HepG2 (cell line): ENCODE results near the gene ZBTB1. TPM values are rescaled to one million over a fixed set of nuclear protein-coding genes. Genes with fewer than 3 reads are reported as not detected.

Experiments used
- ATAC-seq: fragments of 200-7000 bp; cut with Tn5 transposase; 3 replicates; pipeline ENCODE4 v1.9.1; 2020; ENCODE audit warnings: mild to moderate bottlenecking, moderate library complexity
- BruUV-seq: library from RNA; stranded (reverse); fragments of 400-500 nt; replicated peaks from 2 replicates; lab custom pipeline; 2021; lab: Mats Ljungman, UMichigan
- CTCF ChIA-PET: fragments of 300-600 bp; formaldehyde crosslinking; extraction: SDS; loops from one replicate; lab custom pipeline; 2021; ENCODE audit warnings: low total read pairs, inconsistent platforms, low intra/inter-chr PET ratio; lab: Yijun Ruan, JAX
- POLR2A ChIA-PET: fragments of 350-600 bp; sonication (Branson Sonifier 250); formaldehyde crosslinking; loops from one replicate; lab custom pipeline; 2020; ENCODE audit warnings: antibody characterized with exemption, inconsistent platforms; lab: Yijun Ruan, JAX
- DNase-seq: peaks from one replicate; pipeline ENCODE4 v3.0.0-alpha.2; 2015; ENCODE audit warnings: low spot score
- FAIRE-seq: peaks from 3 replicates; lab custom pipeline; 2011; peaks lifted over from hg19 to GRCh38; lab: Jason Lieb, UNC
- H2AFZ ChIP-seq: one replicate; pipeline ENCODE4 v1.6.1; 2011; ENCODE audit warnings: low read length, inconsistent platforms
- H3K27ac ChIP-seq: fragments of 300-600 bp; 3 replicates; pipeline ENCODE4 v1.8.0; 2011; ENCODE audit warnings: mixed run types, mild to moderate bottlenecking, mixed read lengths, low read length, inconsistent platforms; ENCODE audit not compliant: insufficient read depth; ENCODE audit errors: extremely low read length
- H3K27me3 ChIP-seq, 2 experiments: fragments of 200-600 bp in 1 of 2; 2 replicates in 1 of 2; 3 replicates in 1 of 2; pipeline versions ENCODE4 v1.6.0 to v1.8.0; 2011; ENCODE audit warnings: low read length in 2 of 2, mild to moderate bottlenecking in 2 of 2, moderate library complexity in 2 of 2, inconsistent platforms in 1 of 2; ENCODE audit not compliant: insufficient read depth in 2 of 2, control insufficient read depth in 1 of 2
- H3K36me3 ChIP-seq, 2 experiments: fragments of 200-600 bp in 1 of 2; replicated peaks in 1 of 2; 2 replicates in 1 of 2; 3 replicates in 1 of 2; pipeline versions ENCODE4 v1.5.1 to v1.8.0; 2011; ENCODE audit warnings: low read length in 2 of 2, inconsistent platforms in 1 of 2; ENCODE audit not compliant: insufficient read depth in 2 of 2, control insufficient read depth in 1 of 2
- H3K4me1 ChIP-seq: 2 replicates; pipeline ENCODE4 v1.5.1; 2012; ENCODE audit warnings: low read length, inconsistent platforms; ENCODE audit not compliant: insufficient read depth
- H3K4me2 ChIP-seq: 2 replicates; pipeline ENCODE4 v1.6.0; 2011; ENCODE audit warnings: low read depth, low read length, inconsistent platforms
- H3K4me3 ChIP-seq, 3 experiments: fragments of 200-600 bp in 1 of 3; sonication (generic), shearing (Covaris generic) in 1 of 3; replicated peaks in 1 of 3; 2 replicates each; pipeline ENCODE4 v1.5.1; 2011 to 2016; ENCODE audit warnings: low read length in 3 of 3, inconsistent platforms in 2 of 3, low read depth in 2 of 3, mild to moderate bottlenecking in 2 of 3, control low read depth in 1 of 3, mixed read lengths in 1 of 3; ENCODE audit not compliant: insufficient read depth in 1 of 3
- H3K79me2 ChIP-seq: one replicate; pipeline ENCODE4 v1.6.1; 2011; ENCODE audit warnings: low read length, inconsistent platforms; ENCODE audit not compliant: insufficient read depth
- H3K9ac ChIP-seq: 2 replicates; pipeline ENCODE4 v1.6.0; 2011; ENCODE audit warnings: mild to moderate bottlenecking, low read depth, low read length, inconsistent platforms; ENCODE audit not compliant: insufficient read depth
- H3K9me3 ChIP-seq: 2 replicates; pipeline ENCODE4 v1.5.1; 2012; ENCODE audit warnings: mild to moderate bottlenecking, low read length
- H4K20me1 ChIP-seq: 2 replicates; pipeline ENCODE4 v1.6.0; 2011; ENCODE audit warnings: inconsistent platforms, mild to moderate bottlenecking, low read length, moderate library complexity; ENCODE audit not compliant: insufficient read depth
- MEIS2 ChIP-seq: sonication (generic); formaldehyde crosslinking; IDR thresholded peaks from 2 replicates; pipeline ENCODE4 v1.9.0; 2021; ENCODE audit warnings: mild to moderate bottlenecking, missing genetic modification reagents
- POLR2A ChIP-seq, 2 experiments: IDR thresholded peaks; 2 replicates each; pipeline ENCODE4 v1.6.1; 2011; ENCODE audit warnings: low read depth in 2 of 2, low read length in 2 of 2, mild to moderate bottlenecking in 1 of 2, moderate library complexity in 1 of 2; ENCODE audit not compliant: insufficient read depth in 1 of 2
- SIN3B ChIP-seq: fragments of 150-350 bp; IDR thresholded peaks from 2 replicates; pipeline ENCODE4 v1.6.1; 2014; ENCODE audit warnings: low read length
- STAT6 ChIP-seq: sonication (generic); formaldehyde crosslinking; IDR thresholded peaks from 2 replicates; pipeline ENCODE4 v1.4.0; 2020; ENCODE audit warnings: missing genetic modification reagents, mild to moderate bottlenecking, borderline replicate concordance
- ZNF18 ChIP-seq: sonication (generic); formaldehyde crosslinking; IDR thresholded peaks from 2 replicates; pipeline ENCODE4 v1.8.0; 2022; ENCODE audit warnings: mild to moderate bottlenecking, missing genetic modification reagents; ENCODE audit not compliant: insufficient replicate concordance
- in situ Hi-C: cut with HindIII; loops from 2 replicates; pipeline ENCODE4 v1.10.0; 2017; ENCODE audit warnings: low pct_unique_long_range_greater_than_20kb; ENCODE audit not compliant: extremely low pct_ligation_motif_present
- intact Hi-C: fragments of 100-400 bp; cut with micrococcal nuclease; formaldehyde crosslinking; loops from one replicate; pipeline ENCODE4 v1.10.0; 2022; ENCODE audit not compliant: unreplicated experiment
- polyA plus RNA-seq, 8 experiments: library from polyadenylated mRNA; depleted of rRNA in 3 of 8; stranded (reverse) in 7 of 8; unstranded in 1 of 8; fragments of >200 nt; fragmentation: Illumina TruSeq in 4 of 8; extraction: Trizol in 4 of 8; gene quantifications; 2 replicates each; pipeline versions ENCODE4 v1.2.1 to v1.2.3, GENCODE V29; 2011 to 2016; ENCODE audit warnings: low read depth in 4 of 8, missing spikeins in 1 of 8, mixed read lengths in 1 of 8; ENCODE audit not compliant: insufficient read depth in 1 of 8
- total RNA-seq, 5 experiments: library from RNA; depleted of rRNA; stranded (reverse); fragments of >200 nt; fragmentation: Illumina TruSeq; extraction: Trizol; gene quantifications; 2 replicates each; pipeline ENCODE4 v1.2.3, GENCODE V29; 2016; ENCODE audit warnings: low read depth in 1 of 5

ZBTB1 gene
- total and polyA plus RNA-seq, 2 of the 13 experiments (the other 11 are each of a cell fraction or from before 2014, with no cell fraction given), result 18.8 to 22.6 TPM

GRCh38 chr14:64562436-64562835, 57.9 kb downstream of the ZBTB1 start:
- H3K36me3 ChIP-seq, result no peaks in the 10 kb centered on the region
- ChIA-PET POLR2A (no interaction called here), CTCF (no interaction called here)
- H3K4me1 ChIP-seq, result no peaks in the 10 kb centered on the region
- no peak for DNase-seq
- no peak overlapping the region for H3K9ac ChIP-seq
- no peak overlapping the region for H3K4me3 ChIP-seq
- no peaks in the 10 kb centered on the region for H3K9me3 ChIP-seq
- TF ChIP-seq POLR2A (IDR thresholded peaks at IDR 0.05; ENCODE audit: insufficient read depth in 1 of 2, low read depth in 2 of 2, low read length in 2 of 2) (no peak), MEIS2 (CRISPR knock-in tag) (no peak), STAT6 (CRISPR knock-in tag) (no peak), SIN3B (no peak), ZNF18 (CRISPR knock-in tag) (no peak)
- H4K20me1 ChIP-seq, result no peaks in the 10 kb centered on the region
- H3K79me2 ChIP-seq, result no peaks in the 10 kb centered on the region
- no peak for ATAC-seq
- H3K27ac ChIP-seq, result no peak overlapping the region
- H3K27me3 ChIP-seq, result peaks cover 0 to 10% of the 10 kb centered on the region in 2 experiments; a peak in 2 of 5 replicates
- no peak overlapping the region for H2AFZ ChIP-seq
- intact Hi-C loops, result no loop called here
- FAIRE-seq, result no peak
- no peak overlapping the region for H3K4me2 ChIP-seq
- no TSS peak for BruUV-seq
- in situ Hi-C loops, result no loop called here
